OCI-M1 (cell line): ENCODE results near the gene RPH3AL.

Experiments used
- DNase-seq: peaks from one replicate; lab custom pipeline; 2025; lab: John Stamatoyannopoulos, UW

Gene RPH3AL, protein sequence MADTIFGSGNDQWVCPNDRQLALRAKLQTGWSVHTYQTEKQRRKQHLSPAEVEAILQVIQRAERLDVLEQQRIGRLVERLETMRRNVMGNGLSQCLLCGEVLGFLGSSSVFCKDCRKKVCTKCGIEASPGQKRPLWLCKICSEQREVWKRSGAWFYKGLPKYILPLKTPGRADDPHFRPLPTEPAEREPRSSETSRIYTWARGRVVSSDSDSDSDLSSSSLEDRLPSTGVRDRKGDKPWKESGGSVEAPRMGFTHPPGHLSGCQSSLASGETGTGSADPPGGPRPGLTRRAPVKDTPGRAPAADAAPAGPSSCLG

DNA sequence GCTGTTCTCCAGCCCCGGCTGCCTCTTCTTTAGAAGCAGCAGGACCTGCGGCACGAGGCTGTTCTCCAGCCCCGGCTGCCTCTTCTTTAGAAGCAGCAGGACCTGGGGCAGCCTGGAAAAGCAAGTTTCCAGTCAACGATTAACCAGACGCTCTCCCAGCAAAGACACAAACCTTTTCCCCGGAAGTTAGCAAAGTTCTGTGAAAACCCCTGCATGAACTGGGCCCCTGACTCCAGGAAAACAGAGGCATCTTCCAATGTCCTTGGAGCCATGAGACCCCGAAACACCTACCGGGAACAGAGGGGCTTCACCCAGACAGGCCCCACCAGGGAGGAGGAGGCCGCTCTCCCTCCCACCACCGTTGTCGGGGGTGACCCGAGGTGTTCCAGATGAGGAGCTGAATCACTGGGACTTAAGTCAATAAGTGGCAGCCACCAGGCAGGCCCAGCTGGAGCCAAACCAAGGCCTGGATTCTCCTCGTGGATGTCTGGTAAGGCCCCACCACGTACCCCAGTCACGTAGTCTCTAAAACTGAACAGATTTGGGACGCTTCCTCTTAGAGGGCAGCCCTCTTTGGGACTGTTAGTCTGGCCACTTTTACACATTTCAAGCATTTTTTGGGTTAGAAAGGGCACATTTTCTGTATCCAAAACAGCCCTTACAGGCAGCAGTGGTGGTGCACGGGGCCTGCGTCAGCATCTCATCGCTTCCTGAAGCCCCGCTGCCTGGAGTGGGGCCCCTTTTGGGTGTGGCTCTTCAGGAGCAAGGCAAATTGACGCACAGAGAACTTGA lies at the start of gene RPH3AL:
RPH3AL (minus strand) TSS at position 387 of the 792 bp plus-strand sequence. CDS start 25,264 bp downstream, outside the sequence.
- DNase-seq: no peak

DNA sequence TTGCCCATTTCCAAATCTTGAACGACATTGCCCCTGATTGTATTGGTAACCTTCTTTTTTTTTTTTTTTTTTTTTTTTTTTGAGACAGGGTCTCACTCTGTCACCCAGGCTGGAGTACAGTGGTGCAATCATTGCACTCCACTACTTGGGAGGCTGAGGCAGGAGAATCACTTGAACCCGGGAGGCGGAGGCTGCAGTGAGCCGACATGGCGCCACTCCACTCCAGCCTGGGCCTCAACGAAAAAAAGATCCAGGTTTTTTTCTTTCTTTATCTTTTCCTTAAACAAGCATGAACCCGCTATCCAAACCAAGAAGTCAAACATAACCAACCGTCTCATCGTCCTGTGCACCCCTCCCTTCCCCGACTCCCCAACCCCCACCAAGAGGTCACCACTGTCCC lies 47.6 kb upstream of the RPH3AL start:
- no peak for DNase-seq

DNA sequence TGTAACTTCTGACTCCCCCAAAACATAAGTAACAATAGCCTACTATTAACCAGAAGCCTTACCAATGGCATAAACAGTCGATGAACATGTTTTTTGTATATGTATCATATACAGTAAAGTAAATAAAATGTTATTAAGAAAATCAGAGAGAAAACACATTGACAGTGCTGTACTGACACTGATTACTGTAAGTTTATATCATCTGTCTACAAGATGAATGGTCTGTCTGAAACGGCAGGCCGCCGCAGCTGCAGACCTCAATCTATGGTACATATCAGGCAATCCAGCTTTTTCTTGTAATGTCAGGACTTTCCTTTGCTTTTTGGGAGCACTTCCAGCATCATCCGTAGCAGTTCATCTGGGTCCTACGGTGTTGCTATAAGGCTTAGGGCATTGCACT lies 44.2 kb upstream of the RPH3AL start:
- DNase-seq: no peak

DNA sequence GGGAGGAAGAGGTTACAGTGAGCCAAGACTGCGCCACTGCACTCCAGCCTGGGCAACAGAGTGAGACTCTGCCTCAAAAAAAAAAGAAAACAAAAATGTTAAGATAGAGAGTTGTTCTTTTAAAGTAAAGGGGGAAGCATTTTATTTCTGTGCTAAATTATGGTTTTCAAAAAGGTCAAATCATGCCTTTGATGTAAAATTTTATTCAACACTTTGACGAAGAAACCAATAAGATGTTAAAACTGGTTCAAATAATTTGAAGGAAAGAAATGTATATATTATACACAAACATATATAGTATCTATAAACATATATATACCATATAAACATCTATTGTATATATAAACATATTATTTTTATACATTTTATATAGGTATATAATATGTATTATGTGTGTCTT lies 43.4 kb upstream of the RPH3AL start:
- no peak for DNase-seq

DNA sequence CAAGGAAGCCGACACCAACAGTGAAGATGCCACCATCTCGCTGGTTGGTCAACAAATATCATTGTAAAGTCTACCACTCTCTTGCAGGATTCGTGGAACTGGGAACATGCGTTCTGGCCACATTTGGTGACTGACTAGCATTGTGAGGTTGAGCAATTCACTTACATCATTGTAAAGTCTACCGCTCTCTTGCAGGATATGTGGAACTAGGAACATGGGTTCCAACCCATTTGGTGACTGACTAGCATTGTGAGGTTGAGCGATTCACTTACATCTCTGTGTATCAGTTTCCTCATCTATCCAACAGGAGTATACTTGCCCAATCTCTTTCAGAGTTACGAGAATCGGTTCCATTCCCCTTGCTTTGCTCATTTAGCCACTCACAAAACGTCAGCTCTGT lies 42.6 kb upstream of the RPH3AL start:
- DNase-seq: no peak

DNA sequence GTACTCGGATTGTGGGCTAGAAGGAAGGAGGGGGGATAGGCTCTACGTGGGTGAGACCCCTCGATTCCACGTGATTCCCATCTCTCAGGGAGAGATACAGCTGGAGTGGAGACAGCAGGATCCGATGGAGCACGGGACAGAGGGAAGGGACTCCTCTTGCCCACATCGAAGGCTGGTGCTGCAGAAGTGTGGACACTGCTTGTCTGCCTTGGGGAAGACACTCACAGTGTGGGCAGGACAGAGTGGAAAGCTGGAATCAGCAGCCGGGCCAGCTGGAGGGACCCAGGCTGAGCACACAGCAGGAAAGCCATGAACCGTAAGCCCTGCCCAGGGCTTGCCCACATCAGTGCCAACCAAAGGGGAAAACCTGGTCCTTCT lies 42.1 kb upstream of the RPH3AL start:
- DNase-seq: no peak

DNA sequence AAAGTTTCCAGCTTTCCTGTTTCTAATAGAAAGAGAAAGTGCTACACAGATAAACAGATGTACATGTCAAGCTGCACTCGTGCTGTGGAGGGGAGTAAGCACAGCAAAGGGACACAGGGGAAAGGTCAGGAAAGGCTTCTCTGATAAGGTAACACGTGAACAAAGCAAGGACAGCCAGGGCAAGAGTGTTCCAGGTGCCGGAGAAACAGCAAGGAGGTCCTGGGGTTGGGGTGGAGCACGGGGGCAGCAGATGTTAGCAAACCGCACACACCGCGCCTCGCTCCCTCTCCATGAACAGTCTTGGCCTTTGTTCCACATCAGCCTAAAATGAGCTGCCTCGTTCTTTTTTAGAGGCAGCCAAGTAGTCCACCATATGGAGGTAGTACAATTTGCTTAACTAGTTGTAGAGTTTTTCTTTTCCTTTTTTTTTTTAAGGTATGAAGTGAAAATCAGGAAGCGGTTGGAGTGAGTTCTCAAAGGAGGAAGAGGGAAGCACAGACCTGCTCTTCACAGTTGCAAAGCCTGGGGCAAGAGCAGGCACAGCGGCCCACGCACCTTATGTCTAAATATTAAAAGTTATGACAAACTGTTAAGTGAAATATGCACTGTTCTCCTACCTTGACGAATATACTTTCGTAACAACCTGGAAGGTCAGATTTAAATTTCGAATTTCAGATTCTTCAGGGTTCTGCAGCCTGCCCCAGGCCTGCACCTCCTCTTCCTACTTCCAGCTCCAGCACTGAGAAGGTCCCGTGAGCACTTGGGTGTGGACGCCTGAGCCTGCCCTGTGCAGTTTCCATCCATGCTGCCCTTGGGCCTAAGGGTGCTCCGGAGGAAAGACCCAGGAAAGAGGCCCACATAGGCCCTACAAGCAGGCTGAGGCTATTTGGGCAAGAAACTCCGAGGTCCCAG lies 41.5 kb upstream of the RPH3AL start:
- DNase-seq: peak; percentile 14

DNA sequence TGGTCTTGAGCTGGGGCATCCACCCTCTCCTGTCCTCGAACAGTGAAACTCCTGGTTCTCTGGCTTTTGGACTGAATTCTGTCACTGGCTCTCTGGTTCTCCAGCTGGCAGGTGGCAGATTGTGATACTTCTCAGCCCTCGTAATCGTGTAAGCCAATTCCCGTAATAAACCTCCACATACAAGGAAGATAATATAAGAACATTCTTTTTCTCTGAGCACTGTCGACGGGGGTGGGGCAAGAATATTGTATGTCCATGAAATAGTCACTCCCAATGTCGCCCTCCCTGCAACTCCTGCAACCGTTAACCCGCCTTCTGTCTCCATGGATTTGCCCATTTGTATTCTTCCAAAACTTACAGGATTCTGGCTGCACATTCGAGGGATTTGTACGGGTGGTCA lies 39.2 kb upstream of the RPH3AL start:
- no peak for DNase-seq

DNA sequence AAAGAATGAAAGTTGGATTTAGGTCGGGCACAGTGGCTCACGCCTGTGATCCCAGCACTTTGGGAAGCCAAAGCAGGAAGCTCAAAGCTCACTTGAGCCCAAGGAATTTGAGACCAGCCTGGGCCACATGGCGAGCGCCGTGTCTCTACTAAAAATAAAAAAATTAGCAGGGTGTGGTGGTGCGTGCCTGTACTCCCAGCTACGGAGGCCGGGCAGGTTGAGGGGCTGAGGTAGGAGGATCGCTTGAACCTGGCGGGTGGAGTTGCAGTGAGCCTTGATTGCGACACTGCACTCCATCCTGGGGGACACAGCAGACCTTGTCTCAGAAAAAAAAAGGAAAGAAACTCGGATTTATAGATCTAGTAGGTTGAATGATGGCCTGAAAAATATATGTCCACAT lies 37.4 kb upstream of the RPH3AL start:
- DNase-seq: no peak

DNA sequence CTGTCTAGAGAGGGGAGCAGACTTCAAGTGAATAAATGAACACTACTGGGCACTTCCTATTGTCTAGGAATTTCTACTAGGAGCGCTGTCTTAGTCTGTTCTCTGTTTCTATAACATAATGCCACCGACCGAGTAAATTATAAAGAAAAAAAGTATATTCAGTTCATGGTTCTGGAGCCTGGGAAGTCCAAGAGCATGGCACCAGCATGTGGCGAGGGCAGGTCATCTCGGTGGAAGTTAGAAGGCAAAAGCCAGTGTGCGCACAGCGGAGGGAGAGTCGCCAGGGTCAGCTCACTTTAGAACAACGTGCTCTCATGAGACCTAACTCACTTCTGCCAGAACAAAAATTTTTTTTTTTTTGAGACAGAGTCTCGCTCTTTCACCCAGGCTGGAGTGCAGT lies 35.5 kb upstream of the RPH3AL start:
- DNase-seq: no peak

DNA sequence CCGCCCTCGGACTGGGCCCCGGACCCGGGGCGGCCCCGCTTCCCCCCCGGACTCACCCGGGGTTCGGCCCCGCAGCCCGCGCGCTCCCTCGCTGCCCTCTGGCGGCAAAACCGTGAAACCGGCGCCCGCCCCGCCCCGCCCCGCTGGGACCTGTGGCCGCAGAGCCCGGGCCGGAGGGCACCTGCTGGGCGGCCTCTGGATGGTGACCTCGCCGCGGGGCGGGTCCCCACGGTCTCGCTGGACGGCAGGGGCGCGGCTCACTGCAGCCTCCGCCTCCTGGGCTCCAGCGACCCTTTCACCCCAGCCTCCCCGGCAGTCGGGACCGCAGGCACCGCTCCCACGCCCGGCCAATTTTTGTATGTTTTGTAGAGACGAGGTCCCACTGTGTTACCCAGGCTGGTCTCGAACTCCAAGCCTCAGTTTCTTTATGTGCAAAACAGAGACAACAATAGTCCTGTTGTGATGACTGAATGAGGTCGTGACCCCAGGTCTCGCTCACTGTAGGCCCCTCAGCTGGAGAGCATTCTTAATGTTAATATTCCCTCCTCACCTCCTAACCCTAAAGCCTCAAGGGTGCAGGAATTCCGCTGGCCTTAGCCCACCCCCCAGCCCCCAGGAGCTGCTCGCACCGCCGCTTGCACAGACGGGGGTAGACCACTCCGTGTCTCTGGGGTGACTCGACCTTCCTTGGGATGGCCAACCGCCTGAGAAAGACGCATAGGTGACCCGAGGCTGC lies 33.7 kb upstream of the RPH3AL start:
- DNase-seq: peak; percentile 47

DNA sequence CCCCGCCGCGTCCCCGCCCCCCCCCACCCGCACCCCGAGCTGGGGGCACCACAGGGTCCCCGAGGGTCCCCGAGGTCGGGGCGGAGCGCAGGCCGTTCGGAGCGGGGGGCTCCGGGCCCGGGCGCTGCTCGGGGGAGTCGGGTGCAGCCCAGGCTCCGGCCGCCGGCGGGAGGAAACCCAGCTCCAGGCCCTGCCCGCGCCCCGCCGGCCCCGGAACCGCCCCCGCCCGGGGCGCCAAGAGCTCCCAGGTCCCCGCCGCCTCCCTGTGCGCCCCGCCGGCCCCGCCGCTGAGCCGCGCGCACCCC lies 33.2 kb upstream of the RPH3AL start:
- DNase-seq: no peak

DNA sequence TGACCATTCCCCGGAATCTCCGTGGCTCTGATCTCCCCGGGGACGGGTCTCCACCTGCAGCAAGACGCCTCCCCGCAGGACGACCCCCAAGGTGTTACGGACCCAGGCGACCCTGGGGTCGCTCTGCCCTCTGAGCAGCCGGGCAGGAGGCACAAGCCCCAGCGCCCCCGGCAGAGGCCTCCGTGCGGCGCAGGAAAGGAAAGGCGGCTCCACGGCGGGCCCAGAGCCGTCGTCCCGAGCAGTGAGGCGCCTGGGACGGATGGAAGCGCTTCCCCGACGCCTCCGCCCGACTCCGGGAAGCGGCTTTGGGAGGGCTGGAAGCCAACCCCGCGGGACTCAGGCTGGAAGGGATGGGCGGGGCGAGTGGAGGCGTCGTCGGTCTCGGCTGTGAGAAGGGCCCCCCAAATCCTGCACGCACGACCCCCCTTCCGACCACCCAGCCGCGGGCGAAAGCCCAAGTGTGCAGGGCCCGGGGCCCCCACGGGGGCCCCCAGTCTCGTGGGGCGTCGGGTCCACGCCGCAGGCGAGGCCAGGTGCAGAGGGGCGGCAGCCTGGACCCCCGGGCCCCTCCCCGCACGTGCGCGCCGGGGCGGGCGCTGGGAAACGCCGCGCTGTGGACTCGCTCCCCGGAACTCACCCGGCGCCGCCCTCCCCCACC lies 32.7 kb upstream of the RPH3AL start:
- no peak for DNase-seq

DNA sequence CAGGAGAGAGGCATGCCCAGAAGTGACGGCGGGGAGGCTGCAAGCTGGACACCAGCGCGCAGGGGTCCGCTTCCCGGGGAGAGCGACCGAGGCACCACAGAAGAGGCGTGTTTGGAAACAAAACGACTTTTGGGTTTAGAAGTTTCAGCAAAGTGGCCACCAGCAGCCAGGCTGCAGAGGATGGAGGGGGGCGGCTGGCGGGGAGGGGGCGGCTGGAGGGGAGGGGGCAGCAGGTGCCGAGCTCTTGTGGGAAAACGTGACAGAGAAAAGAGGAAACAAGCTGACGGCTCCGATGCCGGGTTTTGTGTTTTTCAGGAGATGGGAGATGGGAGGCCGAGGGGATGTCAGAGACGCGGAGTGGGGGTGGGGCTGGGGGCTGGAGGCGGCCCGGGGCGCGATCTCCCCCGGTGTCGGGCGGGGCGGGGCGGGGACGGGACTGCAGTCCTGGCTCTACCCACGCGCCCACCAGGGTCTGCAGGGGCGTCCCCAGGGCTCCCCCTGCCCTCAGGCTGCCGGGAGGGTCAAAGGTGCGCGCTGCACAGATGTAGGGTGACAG lies 32.1 kb upstream of the RPH3AL start:
- no peak for DNase-seq

DNA sequence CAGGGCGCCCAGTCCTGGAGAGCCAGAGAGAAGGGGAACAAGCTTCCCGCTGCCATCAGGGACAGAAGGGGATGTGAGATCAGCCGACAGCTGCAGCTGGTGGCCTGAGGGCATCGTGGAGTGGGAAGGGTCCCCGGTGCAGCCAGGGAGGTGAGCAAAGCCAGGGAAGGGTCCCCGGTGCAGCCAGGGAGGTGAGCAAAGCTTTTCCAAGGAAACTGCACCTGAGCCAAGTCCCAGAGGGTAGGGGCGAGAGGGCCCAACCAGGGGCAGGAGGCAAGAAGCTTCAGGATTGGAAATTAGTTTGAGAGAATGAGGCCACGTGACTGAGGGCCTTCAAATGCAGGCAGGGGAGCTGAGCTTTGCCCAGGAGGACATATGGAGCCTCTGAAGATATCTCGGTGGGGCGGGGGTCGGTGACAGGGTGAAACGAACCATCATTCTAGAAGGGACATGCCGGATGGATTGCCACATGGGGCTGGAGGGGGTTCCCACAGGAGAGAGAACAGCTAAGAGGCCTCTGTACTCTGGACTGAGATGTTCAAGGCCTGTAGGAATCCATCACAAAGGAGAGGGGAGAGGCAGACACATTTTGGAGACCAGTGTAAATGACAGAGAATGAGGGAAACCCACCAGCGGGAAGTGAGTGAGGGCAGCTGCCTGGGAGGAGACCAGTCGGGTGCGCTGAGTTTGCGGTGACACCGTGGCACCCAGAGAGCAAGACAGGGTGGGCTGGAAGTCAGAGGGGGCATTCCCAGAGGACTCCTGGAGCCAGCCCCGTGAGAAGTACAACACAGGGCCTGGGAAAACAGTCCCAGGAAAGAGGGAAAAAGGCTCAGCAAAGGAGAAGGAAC lies 31.4 kb upstream of the RPH3AL start:
- no peak for DNase-seq

DNA sequence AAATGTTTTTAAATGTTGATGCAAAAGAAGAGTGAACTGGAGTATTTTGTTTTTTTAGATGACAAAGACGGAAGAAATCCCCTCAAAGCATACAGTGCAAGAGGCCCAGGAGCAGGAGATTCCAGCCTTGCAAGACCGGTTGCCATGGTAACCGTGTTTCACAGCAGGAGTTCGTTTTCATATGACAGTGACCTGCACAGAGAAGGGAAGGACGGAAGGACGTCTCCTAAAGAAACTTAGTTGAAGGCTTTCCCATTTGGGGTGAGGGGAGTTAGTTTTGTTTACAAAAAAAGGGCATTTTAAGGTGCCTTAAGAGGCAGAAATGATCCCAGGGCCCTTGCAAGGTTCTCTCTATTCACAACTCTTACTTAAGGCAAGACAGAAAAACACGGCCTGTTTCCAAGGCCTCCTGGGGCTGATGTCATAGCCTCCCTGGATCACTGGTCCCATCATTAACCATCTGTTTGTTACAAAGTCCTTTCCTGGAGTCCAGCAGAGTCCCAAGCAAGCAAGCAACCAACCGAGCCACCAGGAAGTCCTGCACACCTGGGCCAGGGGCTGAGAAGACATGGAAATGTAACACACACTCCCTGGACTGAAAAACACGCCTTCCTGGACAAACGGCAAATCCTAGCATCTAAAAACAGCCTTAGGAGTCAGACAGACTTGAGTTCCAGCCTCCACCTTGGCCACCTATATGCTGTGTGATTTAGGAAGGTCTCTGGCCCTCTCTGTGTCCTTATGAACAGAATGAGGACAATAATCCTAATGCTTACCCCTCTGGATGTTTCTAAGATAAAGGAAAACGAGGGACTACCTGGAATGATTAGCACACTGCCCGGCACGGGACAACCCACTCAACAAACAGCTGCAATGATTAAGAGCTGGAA lies 30.3 kb upstream of the RPH3AL start:
- peak; percentile 2 for DNase-seq

DNA sequence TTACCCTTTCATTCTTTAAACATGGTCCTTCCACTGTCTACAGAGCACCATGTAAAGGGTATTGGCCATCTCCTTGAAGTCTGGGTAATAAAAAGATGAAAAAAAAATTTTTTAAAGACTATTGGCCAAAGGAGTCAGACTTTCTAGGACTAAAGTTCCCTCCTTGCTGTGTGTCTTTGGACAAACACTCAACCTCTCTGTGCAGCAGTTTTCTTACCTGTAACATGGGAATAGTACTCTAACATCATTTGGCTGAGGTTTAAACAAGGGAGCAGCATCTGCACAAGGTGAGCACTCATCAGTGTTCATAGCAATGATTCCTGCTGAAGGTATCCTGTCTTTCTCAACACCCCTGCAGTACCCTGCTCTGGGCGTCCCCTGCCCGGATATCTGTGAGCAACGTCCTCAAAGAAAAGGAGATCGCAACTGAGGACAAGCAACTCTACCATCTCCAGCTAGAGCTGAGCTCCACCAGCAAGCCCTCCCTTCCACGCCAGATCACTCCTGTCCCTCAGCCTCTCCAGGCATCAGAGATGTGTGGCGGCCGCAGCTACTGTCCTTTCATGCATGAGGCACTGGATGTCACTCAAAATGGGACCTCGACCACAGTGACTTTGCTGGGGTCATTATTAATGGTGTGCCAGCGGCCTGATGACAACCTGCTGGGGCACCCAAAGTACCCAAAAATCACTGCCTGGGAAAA lies 29.5 kb upstream of the RPH3AL start:
- no peak for DNase-seq

DNA sequence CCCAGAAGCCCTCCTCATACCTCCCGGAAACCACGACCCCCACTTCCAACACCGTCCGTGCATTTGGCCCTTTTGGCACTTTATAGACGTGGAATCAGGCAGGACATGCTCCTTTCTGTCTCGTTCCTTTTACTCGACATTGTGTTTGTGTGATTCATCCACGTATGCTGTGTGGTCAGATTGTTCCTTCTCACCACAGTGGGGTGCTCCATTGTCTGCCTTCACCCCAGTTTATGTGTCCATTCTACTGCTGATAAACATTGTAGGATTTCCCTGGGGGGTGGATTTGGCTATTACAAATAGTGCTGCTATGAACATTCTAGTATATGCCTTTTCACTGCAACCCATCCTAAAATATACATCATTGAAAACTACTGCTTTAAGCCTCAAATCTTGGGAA lies 28.9 kb upstream of the RPH3AL start:
- DNase-seq: no peak
